Erythroblast (primary cell): Measurements from ENCODE around the gene SPA17.

Experiments used
- GATA1 ChIP-seq: IDR thresholded peaks from 2 replicates; pipeline ENCODE4 v1.6.1; 2011; ENCODE audit warnings: low read depth, mild to moderate bottlenecking, control low read depth, low read length, moderate library complexity
- POLR2A ChIP-seq: IDR thresholded peaks from 2 replicates; pipeline ENCODE4 v1.6.1; 2011; ENCODE audit warnings: mild to moderate bottlenecking, low read length

- no peak for TF ChIP-seq POLR2A
- no peak for TF ChIP-seq GATA1
Observed at GRCh38 chr11:124693142-124693541, 19.4 kb downstream of the SPA17 start.
